Jurkat, Clone E6-1 (cell line): ENCODE data around the gene IQGAP2.
"Not testable (repeated sequence)": the region's sequence is repeated elsewhere in the genome, so short reads cannot be mapped to it uniquely, and the experiment has no call there.

ENCODE experiments used
- DNase-seq: peaks from one replicate; pipeline ENCODE4 v3.0.0-alpha.2; 2011; ENCODE audit warnings: low read depth, low spot score
- H3K4me3 ChIP-seq: 2 replicates; pipeline ENCODE4 v1.5.1; 2011; ENCODE audit warnings: mild to moderate bottlenecking, low read length, control low read depth, moderate library complexity

IQGAP2 gene

DNA sequence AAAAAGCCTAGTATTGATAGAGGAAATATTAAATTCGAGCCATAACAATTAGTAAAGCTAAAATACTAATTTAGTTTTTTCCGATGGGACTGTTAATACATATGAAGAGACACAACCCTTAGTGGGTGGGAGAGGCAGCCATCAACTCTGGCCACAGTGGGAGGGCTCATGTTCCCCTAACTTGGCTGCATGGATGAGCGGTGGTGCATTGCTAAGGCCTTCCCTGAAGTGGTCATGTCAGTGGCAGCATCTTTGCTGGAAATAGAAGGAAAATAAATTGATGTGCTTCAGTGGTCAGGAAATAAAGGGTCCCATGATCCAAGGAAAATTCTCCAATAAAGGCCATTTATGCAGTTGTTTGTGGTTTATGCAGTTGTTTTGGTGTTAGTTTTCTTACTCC lies 254.0 kb downstream of the IQGAP2 start:
- DNase-seq, result no peak
- no peak overlapping the region for H3K4me3 ChIP-seq

DNA sequence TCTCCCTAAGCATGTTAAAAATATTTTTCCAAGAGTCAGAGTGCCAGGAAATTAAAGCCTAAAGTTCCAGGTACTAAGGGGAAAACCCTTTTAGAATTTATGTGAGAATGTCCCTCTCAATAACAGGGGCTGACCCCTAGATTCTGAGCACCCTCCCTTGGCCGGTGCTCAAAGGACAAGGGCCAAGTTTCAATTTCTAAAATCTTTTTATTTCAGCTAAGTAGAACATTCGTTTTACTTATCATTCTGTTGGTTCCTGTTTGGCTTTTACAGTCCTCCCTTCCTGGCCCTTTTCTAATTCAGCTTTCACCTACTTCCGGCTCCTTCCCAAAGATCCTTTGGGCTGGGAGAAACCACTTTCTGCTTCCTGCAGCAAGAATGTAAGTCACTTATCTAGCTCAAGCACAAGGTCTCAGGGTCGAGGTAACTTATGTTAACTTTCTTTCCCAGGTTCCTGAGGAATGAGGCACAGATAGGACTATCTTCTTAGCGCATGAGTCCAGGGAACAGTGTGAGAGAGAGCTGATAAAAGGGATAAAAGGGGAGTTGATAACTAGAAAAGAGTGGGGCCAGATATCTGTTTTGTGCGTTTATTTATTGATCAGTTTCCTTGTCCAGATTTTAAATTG lies 254.7 kb downstream of the IQGAP2 start:
- H3K4me3 ChIP-seq, result no peak overlapping the region
- no peak for DNase-seq

DNA sequence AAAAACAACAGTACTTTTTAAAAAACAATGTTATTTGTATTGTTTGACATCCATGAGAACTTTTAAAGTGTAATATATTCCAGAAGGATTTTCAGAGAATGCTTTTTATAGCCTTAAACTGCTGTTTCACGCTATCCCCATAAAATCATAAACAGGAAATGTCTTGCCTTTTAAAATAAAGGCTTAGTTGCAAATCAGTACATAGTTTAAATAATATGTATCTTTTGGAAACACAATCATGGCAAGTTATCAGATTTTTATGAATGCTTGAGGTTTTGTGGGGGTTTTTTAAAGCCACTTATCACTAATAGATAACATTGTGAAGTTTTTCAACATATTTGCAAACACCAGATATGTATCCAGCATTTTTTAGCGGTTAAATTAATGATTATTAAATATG lies 257.3 kb downstream of the IQGAP2 start:
- DNase-seq, result no peak
- H3K4me3 ChIP-seq, result no peak overlapping the region

DNA sequence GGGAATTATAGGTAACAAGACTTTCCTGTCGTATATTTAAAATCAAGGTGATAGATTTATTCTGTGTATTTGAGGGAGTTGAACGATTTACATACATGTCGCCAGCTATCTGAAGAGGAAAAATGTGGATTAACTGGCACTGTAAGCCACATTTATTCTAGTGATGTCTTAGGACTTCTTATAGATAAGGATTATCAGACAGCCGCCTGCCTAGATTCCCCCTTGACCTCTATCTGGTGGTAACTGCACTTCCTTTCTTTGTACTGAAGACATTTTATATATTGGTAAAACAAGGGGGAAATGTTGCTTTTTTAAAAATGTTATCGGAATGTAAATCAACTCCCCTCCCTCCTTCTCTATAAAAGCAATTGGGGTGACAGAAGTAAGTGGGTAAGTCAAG lies 259.4 kb downstream of the IQGAP2 start:
- no peak for DNase-seq
- H3K4me3 ChIP-seq, result no peak overlapping the region

DNA sequence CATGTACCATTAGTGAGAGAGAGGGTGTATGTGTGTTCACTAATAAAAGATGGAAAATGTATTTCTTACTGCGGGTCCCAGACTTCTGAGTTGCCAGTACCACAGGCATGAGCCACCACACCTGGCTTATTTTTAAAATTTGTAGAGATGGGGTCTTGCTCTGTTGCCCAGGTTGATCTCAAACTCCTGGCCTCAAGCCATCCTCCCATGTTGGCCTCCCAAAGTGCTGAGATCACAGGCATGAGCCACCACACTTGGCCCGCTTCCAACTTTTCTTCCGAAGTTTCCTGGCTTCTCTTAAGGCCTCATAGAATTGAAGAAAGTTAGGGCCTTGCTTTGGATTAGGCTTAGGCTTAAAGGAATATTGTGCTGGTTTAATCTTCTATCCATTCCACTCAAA lies 260.5 kb downstream of the IQGAP2 start:
- H3K4me3 ChIP-seq, result no peak overlapping the region
- DNase-seq, result no peak

DNA sequence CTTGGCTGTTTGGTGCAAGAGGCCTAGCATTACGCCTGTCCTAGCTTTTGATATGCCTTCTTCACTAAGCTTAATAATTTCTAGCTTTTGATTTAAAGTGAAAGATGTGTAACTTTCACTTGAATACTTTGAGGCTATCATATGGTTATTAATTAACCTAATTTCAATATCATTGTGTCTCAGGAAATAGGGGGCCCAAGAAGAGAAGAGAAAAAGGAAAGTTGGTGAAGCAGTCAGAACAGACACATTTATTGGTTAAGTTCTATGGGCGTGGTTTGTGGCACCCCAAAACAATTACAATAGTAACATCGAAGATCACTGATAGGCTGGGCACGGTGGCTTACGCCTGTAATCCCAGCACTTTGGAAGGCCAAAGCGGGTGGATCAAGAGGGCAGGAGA lies 261.0 kb downstream of the IQGAP2 start:
- DNase-seq, result no peak
- no peak overlapping the region for H3K4me3 ChIP-seq

DNA sequence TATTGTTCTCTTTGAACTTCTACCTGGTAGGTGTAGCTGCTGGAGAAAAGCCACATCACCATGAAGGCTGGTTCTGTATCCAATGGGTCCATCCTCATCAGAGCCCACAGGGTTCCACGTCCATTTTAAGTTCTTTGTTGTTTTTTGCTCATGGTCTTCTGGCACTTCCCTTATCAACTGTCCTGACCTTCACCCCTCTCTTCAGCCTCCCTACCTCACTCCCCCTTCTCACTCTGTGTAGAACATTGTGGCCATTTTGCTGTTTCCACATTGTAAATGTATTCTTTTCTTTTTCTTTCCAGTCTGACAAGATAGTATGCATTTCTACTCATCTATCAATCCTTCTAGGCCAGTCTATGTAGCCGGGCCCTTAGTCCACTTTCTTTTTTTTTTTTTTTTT lies 264.4 kb downstream of the IQGAP2 start:
- DNase-seq, result no peak
- H3K4me3 ChIP-seq, result no peak overlapping the region

DNA sequence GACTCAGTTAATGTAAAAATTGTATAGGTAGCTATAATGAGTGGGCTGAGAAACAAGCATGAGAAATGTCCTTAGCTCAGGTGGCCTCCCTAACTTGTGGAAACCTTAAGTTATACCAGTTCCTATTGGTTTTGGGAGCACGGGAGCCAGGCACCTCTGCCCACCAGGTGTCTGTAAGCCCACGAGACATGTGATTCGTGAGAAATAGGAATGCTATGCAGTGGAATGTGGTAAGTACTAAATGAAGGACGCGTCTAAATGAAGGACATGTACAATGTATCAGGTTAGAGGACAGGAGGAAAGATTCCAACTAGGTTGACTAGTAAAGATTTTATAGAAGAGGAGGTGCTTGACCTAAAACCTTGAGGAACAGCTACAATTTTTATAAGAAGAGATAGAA lies 266.2 kb downstream of the IQGAP2 start:
- no peak overlapping the region for H3K4me3 ChIP-seq
- DNase-seq, result no peak

DNA sequence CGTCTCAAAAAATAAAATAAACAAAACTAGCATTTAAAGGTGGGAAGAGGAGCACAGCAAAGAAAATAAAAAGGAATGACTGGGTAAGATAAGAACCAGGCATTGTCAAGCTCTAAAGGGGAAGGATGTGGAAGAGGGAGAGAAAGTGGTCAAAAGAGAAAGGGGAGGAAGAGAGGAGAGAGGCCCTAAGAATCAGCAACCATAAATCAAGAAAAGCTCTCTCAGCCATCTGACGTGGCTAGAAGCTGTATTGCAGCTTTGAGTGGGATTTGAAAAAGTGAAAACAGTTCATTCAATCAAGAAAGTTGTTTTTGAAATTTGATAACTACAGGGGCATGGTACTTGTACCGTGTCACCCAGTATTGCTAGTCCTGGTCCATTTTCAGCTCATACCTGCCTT lies 267.4 kb downstream of the IQGAP2 start:
- no peak for DNase-seq
- H3K4me3 ChIP-seq, result no peak overlapping the region

DNA sequence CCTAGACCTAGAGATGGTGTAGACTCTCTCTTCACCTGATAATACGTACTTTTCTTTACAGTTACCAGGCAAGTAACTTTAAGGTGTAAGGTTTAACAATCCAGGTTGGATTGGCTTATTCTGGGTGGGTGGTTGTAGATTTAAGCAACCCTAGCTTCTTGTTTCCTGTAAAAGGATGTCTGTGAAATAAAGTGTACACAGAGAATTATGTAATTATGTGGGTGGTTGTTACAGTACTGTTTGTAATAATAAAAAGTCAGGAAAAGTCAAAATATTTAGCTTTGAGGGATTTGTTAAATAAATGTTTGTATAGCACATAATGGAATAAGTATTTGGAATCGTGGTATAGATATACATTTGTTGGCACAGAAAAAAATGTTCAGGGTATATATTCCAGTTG lies 269.2 kb downstream of the IQGAP2 start:
- DNase-seq, result no peak
- no peak overlapping the region for H3K4me3 ChIP-seq

DNA sequence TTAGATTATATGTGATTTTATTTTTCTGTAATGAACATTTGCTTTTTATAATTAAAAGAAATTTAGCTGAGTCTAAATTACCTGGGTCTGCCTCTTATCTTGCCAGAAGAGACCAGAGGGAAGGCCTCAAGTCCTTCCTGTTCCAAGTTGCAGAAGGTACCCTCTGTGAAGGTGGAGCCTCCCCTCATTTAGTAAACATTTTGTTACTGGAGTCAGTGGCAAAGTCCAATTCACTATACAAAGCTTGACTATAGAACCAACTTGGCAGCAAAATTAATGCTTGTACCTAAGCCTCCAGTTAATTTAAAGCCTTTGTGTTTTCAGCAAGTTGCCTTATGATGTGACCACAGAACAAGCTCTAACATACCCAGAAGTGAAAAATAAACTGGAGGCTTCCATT lies 270.0 kb downstream of the IQGAP2 start:
- DNase-seq, result no peak
- no peak overlapping the region for H3K4me3 ChIP-seq

DNA sequence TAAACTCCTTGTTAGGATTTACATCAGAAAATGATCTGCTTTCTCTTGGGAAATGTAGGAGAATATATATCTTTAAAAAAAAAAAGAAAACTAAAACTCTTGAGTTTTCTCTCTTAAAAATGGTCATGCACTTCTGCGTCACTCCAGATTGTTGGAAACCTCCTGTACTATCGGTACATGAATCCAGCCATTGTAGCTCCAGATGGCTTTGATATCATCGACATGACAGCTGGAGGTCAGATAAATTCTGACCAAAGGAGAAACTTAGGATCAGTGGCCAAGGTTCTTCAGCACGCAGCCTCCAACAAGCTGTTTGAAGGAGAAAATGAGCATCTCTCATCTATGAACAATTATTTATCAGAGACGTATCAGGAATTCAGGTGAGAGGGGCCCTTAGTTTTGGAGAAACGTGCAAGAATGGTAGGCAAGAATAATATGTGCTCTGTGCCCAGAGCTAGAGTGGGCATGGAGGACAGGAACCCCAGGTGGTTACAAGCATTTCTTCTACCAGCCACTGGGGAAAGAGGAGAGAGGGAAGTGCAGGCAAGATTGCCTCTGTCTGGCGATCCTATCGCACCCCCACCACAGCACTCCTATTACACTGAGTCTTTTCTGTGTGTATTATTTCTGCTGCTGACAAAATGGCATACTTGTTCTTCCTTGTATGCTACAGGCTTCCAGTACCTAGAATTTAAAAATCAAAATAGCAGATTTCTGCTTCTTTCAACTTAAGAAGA lies 271.4 kb downstream of the IQGAP2 start:
- no peak for DNase-seq
- no peak overlapping the region for H3K4me3 ChIP-seq

DNA sequence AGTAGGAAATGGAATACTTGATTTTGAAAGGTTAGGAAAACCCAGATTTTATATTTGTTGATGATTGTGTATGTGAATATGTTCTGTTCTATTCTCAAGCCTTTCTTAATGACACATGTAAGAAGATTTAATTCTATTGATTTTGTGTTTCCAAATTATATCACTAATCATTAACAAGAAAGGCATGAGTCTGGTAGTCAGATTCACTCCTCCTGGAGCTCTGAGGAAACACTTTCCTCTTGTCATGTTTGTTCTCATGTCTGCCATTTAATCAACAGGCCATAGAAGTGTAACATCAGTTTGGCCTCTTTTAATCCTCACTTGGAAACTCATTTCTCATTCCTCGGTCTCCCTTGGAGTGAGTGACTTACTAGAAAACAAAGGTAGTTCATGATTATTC lies 272.3 kb downstream of the IQGAP2 start:
- H3K4me3 ChIP-seq, result no peak overlapping the region
- DNase-seq, result no peak

DNA sequence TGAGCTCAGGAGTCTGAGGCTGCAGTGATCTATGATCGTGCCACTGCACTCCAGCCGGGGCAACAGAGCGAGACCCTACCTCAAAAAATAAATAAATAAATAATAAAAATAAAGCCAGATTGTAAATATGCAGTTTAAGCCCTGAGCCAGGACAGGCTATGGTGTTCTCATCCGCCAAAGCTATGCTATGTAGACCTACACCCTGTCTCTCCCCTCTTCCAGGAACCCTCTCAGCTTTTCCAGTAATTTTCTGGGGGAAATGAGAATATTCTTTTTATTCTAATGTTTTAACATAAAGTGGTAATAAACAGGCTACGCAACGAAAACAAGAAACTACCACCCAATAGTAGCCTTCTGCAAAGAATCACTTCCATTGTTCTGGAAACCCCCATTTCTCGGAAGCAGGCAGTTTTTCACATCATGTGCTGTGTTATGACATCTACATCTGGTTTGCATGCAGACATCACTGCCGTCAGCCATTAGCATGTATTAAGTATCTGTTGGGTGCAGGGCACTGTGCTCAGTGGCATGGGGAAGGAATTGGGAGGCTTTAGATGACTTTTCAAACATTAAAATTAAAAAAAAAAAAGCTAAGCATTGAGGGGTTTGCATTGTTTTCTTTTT lies 274.9 kb downstream of the IQGAP2 start:
- DNase-seq, result no peak
- no peak overlapping the region for H3K4me3 ChIP-seq

DNA sequence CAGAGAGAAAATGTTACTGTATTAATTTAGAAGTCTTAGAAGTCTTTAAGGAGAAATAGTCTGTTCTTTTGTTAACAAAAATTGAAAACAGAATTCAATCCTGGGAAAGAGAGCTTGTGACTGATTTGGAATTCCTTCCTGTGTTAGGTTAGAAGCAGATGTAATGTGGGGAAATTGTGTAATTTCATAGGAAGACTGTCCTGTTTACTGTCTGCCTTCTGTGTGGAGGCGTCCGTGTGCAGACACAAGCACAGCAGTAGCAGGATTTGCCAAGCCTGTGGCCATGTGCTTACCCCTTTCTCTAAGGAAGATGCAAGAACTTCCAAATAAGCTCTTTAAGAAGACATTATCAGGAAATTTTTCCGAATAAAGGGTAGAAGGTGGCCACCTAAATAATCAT lies 276.1 kb downstream of the IQGAP2 start:
- no peak for DNase-seq

DNA sequence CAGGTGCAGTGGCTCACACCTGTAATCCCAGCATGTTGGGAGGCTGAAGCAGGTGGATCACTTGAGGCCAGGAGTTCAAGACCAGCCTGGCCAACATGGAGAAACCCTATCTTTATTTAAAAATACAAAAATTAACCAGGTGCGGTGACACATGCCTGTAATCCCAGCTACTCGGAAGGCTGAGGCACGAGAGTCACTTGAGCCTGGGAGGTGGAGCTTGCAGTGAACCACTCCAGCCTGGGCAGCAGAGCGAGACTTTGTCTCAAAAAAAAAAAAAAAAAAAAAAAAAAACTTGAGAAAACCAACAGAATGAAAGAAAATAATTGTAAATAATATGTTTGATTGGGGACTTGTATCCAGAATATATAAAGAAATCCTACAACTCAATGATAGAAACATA lies 277.7 kb downstream of the IQGAP2 start:
- not testable (repeated sequence) for DNase-seq, H3K4me3 ChIP-seq

More for the DNA sequence above, 276.1 kb downstream of the IQGAP2 start:
- H3K4me3 ChIP-seq, result no peak overlapping the region

DNA sequence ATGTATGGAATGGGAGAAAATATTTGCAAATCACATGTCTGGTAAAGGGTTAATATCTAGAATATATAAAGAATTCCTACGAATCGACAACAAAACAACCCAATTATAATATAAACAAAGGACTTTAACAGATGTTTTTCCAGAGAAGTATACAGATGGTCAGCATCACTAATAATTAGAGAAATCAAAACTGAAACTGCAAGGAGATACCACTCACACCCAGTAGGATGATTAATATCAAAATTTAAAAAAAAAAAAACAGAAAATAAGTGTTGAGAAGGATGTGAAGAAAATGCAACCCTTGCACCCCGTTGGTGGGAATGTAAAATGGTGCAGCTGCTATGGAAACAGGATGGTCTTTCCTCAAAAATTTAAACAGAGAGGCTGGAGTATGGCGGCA lies 278.2 kb downstream of the IQGAP2 start:
- no peak for DNase-seq
- H3K4me3 ChIP-seq, result no peak overlapping the region

DNA sequence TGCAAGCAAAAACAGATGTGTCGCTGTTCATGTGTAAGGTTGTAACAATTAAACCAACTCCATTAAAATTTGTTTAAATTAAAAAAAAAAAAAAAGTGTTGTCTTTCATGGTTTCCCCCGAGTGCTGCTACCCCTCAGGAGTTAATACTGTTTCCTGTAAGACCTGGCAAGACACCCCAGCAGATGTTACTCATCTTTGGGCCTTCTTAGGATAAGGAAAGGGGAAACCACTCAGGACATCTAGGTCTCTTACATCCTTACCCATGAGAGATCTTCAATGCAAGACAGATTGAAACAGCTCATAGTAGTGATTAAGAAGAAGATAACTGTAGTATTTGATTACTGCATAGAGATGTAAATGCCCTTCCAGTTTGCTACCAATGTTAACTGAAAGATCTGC lies 279.3 kb downstream of the IQGAP2 start:
- no peak overlapping the region for H3K4me3 ChIP-seq
- peak; percentile 9 for DNase-seq

DNA sequence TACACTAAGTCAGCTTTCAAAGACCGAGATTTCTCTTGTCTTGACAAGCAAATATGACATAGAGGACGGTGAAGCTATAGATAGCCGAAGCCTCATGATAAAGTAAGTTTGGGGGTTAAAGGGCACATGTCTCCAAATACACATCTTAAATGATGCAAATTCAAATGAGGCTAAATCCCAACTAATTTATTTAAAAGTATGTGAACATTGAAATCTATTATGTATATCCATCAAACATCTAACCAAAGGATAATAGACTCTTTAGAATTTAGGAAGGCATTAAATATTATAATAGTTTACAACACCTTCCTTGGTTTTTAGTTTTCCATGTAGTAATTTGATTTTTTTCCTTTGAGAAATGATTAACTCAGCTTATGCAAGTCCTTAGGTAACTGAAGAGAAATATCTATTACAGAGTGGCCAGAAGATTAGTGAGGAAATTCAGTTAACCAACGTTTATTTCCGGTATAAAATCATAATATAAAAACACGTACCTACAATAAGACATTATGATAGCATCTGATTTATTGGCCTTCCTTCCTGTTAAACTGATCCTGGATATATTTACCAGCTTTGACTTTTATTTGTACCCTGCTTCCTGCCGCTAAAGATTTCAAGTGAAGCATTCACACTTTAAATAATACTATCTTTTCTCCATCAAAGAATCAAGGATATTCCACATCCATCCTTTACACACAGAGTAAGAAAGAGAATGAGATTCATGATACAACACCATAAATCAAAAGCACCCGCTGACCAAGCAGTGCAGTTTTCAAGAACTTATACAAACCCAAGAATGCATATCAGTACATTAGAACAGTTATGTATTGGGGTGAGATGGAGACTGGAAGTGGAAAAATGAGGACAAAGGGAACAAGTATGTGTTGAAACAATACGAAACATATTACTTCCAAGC lies 281.0 kb downstream of the IQGAP2 start:
- DNase-seq, result no peak
- no peak overlapping the region for H3K4me3 ChIP-seq
